H1 (cell line): ENCODE results near the gene DAPL1. TPM values are rescaled to one million over a fixed set of nuclear protein-coding genes. Genes with fewer than 3 reads are reported as not detected.

Source experiments
- CBX8 ChIP-seq: fragments of 300-800, 300-1000 bp; sonication (generic); IDR thresholded peaks from 2 replicates; pipeline ENCODE4 v1.7.1; 2016; ENCODE audit warnings: low read depth, low read length, borderline replicate concordance
- RNF2 ChIP-seq: fragments of 200-900, 300-1000 bp; sonication (generic); IDR thresholded peaks from 2 replicates; pipeline ENCODE4 v1.7.1; 2016; ENCODE audit warnings: borderline replicate concordance, low read depth, mild to moderate bottlenecking, antibody characterized with exemption, low read length; ENCODE audit not compliant: poor library complexity, severe bottlenecking; ENCODE audit errors: missing control alignments
- polyA plus RNA-seq, 7 experiments: library from polyadenylated mRNA; depleted of rRNA in 3 of 7; stranded (reverse) in 5 of 7; unstranded in 2 of 7; fragments of >200 nt in 5 of 7; fragments of 200-250 nt in 2 of 7; gene quantifications; 1 replicate in 5 of 7; 2 replicates in 1 of 7; 4 replicates in 1 of 7; pipeline versions ENCODE4 v1.2.1 to v1.2.3, GENCODE V29; 2011 to 2013; ENCODE audit warnings: missing spikeins in 2 of 7, mixed read lengths in 2 of 7
- total RNA-seq: library from RNA; stranded (reverse); fragmentation: NEBNext Ultra II Directional; extraction: Animal tissue kit (Norgen Biotek cat#: 25700); gene quantifications from 2 replicates; pipeline ENCODE4 v1.2.1, GENCODE V29; 2021
- TF ChIP-seq, protein P1 (sequence below), 3 experiments: IDR thresholded peaks; 1 replicate in 2 of 3; 2 replicates in 1 of 3; pipeline versions ENCODE4 v1.5.1 to v1.6.1; 2011; ENCODE audit warnings: low read length in 3 of 3, mild to moderate bottlenecking in 3 of 3, inconsistent platforms in 2 of 3, low read depth in 1 of 3, moderate library complexity in 1 of 3; ENCODE audit not compliant: insufficient read depth in 1 of 3; ENCODE audit errors: control extremely low read depth in 1 of 3

DAPL1 gene
- total and polyA plus RNA-seq, 2 of the 8 experiments (the other 6 are each of a cell fraction or from before 2014, with no cell fraction given), result not detected

DNA sequence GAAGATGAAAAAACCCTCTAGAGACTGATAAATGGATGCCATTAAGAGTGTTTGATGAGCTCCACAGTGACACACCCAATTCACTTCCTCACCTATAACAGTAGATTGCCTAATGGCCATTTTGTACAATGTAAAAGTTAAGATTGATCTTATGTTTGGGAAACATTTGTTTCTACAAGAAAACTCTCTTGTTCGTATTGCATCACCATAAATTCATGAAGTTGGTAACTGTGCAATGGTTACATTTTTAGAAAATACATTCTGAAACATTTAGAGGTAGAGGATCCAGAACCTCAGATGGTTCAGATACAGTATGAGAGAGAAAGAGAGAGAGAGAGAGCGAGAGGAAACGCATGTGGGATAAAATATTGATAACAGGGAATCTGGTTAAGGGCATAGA is 31.8 kb downstream of the DAPL1 start (continued):
- TF ChIP-seq, protein P1, sequence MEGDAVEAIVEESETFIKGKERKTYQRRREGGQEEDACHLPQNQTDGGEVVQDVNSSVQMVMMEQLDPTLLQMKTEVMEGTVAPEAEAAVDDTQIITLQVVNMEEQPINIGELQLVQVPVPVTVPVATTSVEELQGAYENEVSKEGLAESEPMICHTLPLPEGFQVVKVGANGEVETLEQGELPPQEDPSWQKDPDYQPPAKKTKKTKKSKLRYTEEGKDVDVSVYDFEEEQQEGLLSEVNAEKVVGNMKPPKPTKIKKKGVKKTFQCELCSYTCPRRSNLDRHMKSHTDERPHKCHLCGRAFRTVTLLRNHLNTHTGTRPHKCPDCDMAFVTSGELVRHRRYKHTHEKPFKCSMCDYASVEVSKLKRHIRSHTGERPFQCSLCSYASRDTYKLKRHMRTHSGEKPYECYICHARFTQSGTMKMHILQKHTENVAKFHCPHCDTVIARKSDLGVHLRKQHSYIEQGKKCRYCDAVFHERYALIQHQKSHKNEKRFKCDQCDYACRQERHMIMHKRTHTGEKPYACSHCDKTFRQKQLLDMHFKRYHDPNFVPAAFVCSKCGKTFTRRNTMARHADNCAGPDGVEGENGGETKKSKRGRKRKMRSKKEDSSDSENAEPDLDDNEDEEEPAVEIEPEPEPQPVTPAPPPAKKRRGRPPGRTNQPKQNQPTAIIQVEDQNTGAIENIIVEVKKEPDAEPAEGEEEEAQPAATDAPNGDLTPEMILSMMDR (IDR thresholded peaks at IDR 0.05; ENCODE audit: control extremely low read depth in 1 of 3, insufficient read depth in 1 of 3, low read depth in 1 of 3, low read length in 3 of 3), result no peak
- no peak for TF ChIP-seq RNF2
- TF ChIP-seq CBX8, result no peak
